GM21528 (cell line): ENCODE data around the gene CCDC107.
A peak's percentile ranks its signal among the peaks of the same experiment; 100 is the strongest.
"Not testable (repeated sequence)": the region's sequence is repeated elsewhere in the genome, so short reads cannot be mapped to it uniquely, and the experiment has no call there.

ENCODE experiments used
- ATAC-seq: cut with Tn5 transposase; IDR thresholded peaks from one replicate; pipeline ENCODE4 v1.9.1; 2021; ENCODE audit warnings: mild to moderate bottlenecking, moderate library complexity; ENCODE audit not compliant: unreplicated experiment, low FRiP score

The CCDC107 gene

DNA sequence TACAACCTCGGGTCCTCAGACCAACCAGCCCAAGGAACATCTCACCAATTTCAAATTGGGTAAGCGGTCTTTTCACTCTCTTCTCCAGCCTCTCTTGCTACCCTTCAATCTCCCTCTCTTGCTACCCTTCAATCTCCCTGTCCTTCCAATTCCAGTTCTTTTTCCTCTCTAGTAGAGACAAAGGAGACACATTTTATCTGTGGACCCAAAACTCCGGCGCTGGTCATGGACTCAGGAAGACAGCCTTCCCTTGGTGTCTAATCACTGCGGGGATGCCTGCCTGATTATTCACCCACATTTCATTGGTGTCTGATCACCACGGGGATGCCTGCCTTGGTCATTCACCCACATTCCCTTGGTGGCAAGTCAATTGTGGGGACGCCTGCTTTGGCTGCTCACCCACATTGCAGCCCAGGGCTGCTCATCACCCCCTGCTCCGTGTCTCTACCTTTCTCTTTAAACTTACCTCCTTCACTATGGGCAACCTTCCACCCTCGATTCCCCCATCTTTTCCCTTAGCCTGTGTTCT, 20.6 kb upstream of the CCDC107 start:
- ATAC-seq, result not testable (repeated sequence)

DNA sequence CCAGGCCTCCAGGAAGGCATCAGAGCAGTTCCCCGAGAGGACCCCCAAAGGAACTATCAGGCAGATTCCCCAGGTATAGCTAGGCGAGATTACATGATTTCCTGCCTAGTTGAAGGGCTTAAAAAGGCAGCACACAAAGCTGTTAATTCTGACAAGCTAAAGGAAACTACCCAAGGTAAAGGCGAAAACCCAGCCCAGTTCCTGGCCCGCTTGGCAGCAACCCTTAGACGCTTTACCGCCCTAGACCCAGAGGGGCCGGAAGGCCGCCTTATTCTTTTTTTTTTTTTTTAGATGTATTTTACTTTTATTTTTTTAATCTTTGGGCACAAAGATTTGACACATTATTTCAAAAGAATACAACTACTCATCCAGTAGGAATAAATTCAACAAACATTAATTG, 19.3 kb upstream of the CCDC107 start:
- ATAC-seq, result not testable (repeated sequence)

DNA sequence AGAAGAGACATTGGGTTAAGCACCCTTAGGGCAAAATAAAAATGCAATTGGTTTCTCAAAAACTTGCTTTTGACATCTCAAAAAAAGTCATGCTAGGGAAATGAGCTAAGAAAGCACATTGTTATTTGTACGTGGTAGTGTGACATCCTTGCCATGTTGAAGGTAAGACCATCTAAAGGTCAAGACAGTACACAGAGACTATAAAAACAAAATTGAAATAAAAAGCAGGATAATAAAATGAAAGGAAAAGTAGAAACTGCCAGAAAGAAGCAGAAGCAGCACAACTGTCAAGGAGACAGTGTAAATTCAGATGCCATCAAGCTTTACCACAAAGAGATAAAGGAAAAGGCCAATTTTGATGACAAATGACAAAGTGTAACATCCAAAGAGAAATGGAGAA, 18.9 kb upstream of the CCDC107 start:
- ATAC-seq, result not testable (repeated sequence)

DNA sequence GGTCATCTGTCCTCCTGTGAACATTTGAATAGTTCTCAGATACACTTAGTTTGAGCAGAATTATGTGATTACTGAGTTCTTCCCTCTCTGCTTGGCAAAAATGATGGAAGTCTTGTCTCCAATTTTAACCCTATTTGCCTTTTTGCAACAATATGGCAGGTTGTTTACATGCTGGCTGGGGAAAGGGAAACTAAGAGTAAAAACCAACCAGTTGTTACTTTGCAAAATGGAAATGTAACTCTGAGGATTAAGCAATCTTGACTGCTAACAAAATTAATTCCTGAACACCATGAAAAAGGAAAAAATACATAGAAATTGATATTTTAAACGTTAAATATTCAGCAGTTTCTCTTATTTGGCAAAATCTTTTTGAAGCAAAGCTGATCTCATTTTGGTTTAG, 18.5 kb upstream of the CCDC107 start:
- no peak for ATAC-seq

DNA sequence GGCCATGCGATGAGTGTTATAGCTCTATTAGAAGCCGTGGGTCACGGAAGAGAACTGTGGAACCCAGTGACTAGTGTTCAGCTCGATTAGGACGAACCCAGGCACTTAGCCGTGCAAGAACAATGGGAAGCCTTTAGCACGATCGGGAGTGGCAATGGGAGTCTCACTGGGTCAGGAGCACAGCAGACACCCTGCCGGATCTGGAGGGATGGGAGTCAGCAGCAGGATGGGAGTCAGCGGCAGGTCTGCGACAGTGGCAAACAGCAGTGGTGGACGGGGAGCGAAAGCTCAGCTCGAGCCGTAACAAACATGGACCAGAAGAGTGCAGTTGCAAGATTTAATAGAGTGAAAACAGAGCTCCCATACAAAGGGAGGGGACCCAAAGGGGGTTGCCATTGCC, 17.7 kb upstream of the CCDC107 start:
- ATAC-seq, result not testable (repeated sequence)

DNA sequence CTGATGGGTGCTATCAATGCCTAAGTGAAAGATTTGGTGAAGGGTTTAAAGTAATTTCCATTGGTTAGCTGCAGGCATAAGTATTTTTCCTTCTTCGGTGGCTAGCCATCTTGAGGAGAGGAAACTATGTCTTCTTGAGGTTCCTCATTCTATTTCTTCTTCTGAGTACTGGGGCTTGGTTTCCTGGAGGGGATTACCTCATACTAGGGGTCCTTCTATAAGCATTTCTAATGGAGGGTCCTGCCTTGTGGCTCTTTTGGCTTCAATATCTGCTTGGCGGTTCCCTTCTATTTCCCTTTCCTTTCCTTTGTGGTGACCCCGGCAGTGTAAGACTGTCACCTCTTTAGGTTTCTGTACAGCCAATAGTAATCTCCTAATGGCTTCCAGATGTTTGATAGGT, 16.6 kb upstream of the CCDC107 start:
- not testable (repeated sequence) for ATAC-seq

DNA sequence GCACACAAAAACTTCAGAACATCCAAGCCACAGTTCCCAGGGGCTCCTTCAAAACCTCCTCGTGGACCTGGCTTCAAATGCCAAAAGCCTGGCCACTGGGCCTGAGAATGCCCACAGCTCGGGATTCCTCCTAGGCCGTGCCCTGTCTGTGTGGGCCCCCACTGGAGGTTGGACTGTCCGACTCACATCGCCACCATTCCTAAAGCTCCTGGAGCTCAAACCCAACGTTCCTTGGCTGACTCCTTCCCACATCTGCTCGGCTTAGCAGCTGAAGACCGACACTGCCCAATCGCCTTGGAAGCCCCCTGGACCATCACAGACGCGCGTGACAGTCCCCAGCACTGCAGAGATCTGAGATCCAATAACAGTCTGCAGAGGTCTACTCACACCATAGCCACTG, 15.0 kb upstream of the CCDC107 start:
- ATAC-seq, result no peak

DNA sequence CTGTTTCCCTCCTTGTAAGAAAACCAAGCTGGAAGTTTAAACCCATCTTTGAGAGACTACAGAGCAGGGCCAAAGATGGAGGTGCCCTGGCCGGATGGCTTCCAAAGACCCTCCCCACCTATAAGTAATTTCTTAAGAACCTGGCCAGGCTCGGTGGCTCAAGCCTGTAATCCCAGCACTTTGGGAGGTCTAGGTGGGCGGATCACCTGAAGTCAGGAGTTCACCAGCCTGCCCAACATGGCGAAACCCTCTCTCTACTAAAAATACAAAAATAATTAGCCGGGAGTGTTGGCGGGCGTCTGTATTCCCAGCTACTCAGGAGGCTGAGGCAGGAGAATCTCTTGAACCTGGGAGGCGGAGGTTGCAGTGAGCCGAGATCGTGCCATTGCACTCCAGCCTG, 12.4 kb upstream of the CCDC107 start:
- not testable (repeated sequence) for ATAC-seq

DNA sequence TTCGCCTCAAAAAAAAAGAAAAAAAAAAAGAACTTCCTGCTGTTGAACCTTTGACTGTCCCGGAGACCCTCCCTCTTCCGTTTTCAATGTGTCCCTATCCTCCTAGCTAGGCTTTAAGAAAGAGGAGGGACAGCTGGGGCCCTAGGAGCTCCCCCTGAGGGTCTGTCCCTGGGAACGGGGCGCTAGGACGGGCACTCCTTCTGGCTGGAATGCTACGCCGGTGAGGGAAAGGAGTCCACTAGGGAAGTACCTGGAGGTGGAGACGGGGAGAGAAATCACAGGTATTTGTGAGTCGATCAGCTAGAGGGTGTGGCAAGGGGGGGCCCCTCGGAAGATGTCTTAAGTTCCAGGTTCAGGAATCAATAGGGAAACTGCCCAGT, 11.9 kb upstream of the CCDC107 start:
- peak; percentile 3 for ATAC-seq

DNA sequence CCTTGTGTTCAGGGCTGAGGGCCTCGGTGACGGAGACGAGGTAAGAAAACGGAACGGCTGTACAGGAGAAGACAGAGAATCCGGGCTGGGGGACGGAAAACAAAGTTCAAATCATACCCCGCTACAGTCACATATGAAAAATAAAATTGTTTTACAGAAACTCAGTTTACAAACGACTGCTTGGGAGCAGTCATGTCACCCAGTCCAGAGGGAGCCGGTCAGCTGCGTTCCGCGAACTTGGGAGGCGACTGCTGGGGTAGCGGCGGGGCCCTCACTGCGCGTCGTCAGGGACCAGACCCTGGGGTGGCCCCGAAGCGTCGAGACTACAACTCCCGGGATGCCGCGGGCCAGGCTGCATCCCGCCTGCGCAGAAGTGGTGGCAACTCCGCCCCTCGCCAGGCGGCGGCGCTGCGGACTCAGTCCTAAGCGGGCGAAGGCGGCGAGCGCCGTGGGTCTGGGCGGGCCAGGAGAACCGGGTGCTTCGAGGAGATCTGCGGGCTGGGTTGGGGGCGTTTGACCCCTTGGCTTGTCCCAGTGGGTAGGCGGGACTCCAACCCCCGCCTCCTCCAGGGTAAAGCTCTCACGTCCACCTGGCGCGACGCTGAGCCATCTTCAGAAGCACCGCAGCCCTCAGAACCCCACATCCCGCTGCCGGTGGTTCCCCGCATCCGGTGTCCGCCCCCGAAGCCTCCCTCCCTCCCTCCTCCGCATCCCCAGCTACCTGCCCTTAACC, 11.4 kb upstream of the CCDC107 start:
- peak; percentile 80 for ATAC-seq

DNA sequence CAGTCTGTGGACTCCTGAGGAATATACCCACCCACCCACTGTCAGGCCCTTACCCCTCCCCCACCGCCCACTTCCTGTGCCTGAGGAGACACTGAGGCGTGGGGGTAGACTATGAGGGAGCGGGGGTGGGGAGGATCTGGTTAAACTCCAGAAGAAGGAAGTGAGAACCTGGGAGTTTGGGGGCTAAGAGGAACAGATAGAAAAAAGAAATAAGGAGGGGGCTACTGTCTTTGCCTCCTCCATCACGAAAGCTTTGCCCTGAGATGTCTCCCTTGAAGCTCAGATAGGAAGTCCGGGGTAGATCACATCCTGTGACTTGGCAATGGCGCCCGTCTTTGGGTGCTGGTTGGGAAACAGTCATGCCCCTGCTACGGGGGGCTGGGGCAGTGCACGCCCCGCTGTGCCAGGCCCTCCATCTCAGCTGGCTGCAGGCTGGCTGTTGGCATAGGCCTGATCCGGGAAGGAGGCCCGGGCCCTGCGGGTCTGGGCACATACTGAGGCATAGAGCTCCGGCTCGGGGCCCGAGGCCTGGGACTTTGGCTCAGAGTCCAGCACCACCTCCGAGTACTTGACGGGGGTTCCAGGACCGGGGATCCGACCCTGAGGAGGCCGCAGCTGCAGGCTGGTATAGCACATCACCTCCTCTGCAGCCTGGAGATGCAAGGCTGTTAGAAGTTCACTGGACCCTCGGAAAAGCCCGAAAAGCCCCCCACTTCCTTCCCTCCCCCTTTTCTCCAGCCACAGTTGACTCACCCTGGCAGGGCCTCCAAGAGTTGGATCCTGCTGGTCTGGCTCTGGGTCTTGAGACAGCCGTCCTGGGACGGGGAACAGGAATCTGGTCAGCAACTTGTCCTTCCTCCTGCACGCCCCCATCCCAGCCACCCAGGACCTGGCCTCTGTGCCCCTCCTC, 8.4 kb upstream of the CCDC107 start:
- no peak for ATAC-seq

DNA sequence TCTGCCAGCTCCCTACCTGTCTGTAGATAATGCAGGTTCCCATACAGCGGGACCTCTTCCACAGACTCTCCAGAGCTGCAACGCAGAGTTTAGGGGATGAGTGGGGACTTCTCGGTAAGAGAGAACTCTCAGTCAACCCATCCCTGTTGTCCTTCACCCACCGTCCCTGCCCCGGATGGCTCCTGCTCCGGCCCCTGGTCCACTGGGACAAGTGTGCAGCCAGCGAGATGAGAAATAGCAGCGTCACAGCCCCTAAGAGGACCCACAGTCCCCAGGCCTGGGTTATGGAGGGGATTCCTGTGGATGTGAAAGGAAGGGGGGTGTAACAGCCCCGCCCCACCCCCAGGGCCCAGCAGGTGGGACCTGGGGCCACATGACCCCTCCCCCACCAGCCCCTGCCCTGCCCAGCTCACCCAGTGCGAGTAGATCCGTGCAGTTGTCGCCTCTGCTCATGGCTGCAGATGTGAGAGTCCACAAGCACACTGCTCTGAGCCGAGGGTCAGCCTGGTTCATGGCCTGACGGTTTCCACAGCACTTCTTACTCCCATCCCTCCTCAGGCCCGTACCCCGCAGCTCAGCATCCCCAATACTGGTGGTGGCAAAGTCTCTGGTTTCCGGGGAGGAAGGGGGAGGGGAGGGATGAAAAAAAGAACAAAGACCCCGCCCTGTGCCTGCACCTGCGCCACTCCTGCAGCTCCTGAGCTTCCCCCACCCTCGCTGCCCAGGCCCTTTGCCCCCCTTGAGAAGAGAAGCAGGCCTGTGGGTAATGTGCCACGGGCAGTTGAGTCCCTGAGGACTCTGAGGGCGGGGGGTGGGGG, 7.5 kb upstream of the CCDC107 start, which contains the start of gene SIT1:
Gene SIT1, minus strand, starts transcription at position 591 of the 818 bp plus-strand sequence. Its CDS starts 78 bp downstream, at position 513.
- ATAC-seq, result no peak

DNA sequence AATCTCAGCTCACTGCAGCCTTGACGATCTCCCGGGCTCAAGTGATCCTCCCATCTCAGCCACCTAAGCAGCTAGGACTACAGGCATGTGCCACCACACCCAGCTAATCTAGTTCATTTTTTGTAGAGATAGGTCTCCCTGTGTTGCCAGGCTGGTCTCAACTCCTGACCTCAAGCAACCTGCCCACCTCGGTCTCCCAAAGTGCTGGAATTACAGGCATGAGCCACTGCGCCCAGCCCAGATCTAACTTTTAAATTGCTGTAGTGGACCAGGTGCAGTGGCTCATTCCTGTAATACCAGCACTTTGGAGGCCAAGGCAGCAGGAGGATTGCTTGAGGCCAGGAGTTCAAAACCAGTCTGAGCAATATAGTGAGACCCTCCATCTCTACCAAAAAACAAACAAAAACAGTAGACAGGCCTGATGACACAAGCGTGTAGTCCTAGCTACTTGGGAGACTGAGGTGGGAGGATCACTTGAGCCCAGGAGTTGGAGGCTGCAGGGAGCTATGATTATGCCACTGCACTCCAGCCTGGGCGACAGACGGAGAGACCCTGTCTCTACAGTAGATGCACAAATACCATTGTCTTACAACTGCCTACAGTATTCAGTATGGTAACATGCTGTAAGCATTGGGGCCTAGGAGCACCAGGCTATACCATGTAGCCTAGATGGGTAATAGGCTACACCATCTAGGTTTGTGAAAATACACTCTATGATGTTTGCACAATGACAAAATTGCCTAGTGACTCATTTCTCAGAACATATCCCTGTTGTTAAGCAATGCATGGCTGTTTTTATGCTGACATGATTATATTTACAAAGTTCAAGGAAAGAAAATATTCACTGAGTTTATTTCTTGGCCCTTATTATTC, 5.9 kb upstream of the CCDC107 start:
- no peak for ATAC-seq

DNA sequence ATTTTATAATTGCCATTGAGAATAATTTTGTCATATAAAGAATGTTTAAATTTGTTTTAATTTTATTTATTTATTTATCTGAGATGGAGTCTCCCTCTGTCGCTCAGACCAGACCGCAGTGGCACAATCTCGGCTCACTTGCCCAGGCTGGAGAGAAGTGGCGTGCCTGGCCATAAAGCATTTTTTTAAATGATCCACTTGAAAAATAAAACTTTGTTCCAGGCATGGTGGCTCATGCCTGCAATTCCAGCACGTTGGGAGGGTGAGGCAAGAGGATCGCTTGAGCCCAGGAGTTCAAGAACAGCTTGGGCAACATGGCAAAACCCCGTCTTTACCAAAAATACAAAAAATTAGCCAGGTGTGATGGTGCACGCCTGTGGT, 5.3 kb upstream of the CCDC107 start:
- no peak for ATAC-seq

DNA sequence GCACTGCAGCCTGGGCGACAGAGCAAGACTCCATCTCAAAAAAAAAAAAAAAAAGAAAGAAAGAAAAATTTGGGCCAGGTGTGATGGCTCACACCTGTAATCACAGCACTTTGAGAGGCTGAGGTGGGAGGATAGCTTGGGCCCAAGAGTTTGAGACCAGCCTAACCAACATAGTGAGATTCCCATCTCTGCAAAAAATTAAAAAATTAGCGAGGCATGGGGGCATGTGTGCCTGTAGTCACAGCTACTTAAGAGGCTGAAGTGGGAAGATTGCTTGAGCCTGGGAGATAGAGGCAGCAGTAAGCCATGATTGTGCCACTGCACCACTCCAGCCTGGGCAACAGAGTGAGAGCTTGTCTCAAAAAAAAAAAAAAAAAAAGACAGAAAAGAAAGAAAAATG, 4.5 kb upstream of the CCDC107 start:
- ATAC-seq, result no peak

DNA sequence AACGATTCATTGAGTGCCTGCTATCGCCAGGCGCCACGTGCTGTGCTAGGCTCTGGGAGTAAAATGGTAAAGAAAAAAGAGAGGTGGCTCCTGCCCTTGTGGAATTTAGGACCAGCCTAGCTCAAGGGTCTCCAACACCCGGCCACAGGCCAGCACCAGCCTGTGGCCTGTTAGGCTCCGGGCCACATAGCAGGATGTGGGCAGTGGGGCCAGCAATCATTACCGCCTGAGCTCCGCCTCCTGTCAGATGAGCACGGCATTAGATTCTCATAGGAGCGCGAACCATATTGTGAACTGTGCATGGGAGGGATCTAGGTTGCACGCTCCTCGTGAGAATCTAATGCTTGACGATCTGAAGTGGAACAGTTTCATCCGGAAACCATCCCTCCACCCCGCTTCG, 1.7 kb upstream of the CCDC107 start:
- ATAC-seq, result no peak

DNA sequence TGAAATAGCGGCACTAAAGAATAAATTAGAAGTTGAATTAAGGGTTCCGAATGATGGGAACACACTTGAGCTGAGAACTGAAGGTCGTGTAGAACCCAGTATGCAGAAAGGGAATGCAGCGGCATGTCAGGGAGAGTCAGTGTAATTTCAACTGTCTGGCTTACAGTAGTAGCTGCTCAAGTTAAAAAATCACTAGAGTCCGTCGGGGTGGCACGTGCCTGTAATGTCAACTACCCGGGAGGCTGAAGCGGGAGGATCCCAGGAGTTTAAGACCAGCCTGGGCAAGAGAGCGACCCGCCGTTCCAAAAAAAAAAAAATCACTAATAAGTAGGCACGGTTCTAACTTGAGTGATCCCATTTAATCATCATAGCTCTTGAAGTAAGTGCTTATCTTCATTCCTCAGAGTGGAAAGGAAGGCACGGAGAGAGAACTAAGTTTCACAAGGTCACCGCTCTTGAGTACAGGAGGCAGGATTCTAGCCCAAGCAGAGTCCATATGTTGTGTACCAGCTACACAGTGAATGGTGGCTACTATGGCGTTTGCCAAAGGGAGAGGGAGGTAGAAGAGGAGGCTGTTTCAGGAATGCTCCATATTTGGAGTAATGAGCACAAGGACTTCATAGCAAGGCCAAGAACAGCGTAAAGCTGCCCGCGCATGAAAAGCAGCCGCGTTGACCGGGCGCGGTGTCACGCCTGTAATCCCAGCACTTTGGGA, 1.1 kb upstream of the CCDC107 start:
- ATAC-seq, result no peak

DNA sequence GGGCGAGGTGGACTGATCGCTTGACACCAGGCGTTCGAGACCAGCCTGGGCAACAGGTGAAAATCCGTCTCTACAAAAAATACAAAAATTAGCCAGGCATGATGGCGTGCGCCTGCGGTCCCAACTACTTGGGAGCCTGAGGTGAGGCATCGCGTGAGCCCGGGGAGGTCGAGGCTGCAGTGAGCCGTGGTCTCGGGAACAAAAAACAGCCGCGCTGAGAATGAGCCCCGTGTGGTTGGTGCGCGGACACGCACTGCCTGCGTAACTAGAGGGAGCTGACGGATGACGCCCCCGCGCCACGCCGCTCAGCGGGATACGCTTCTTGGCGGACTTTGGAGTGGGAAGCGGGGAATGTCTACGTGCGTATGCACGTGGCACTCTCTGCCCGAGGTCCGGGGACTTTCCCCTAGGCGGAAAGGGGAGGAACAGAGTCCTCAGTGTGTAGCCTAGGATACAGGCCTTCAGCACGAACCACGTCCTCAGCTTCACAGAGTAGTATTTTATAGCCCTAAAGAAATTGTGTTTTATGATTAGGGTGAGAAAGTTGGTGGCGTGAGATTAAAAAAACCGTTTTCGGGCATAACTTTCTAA, 451 bp upstream of the CCDC107 start, which contains the start of gene RMRP:
Gene RMRP, minus strand, starts transcription at position 474 of the 591 bp plus-strand sequence.
- ATAC-seq, result peak; percentile 86

DNA sequence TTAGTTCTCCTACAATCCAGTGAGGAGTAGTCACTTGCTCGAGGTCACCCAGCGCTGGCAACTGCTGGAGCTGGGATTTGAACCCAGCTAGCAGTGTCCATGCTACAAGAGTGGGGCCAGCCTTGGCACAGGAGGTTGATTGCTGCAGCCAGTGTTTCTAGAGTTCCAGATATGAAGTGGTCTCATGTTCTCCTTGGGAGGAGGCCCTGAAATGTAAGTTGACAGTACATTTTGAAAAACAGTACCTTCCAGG, 802 bp downstream of the CCDC107 start:
- peak; percentile 0 for ATAC-seq
